Tongue (tissue), 2 donors: ENCODE results near the gene EXOC4. TPM values are rescaled to one million over a fixed set of nuclear protein-coding genes. Genes with fewer than 3 reads are reported as not detected.

ENCODE experiments used
- DNase-seq: peaks from one replicate; pipeline ENCODE4 v3.0.0-alpha.2; 2015
- total RNA-seq: library from RNA; depleted of rRNA; stranded (reverse); fragments of >200 nt; gene quantifications from one replicate; pipeline ENCODE4 v1.2.3, GENCODE V29; 2014

Gene EXOC4
- total RNA-seq, 1 donor from 2014 or later: 140 TPM

GRCh38 chr7:133365917-133366316 lies 113.0 kb downstream of the EXOC4 start:
- no peak for DNase-seq

- no peak for DNase-seq
These were observed 114.7 kb downstream of the EXOC4 start for GRCh38 chr7:133367561-133367960.

GRCh38 chr7:133369130-133369529 lies 116.3 kb downstream of the EXOC4 start:
- DNase-seq: no peak

- no peak for DNase-seq
These were observed 118.7 kb downstream of the EXOC4 start for GRCh38 chr7:133371616-133372015.

GRCh38 chr7:133372337-133372736 lies 119.5 kb downstream of the EXOC4 start:
- DNase-seq: no peak

GRCh38 chr7:133376514-133376913 lies 123.6 kb downstream of the EXOC4 start:
- DNase-seq: no peak

- DNase-seq: no peak
These were observed 129.1 kb downstream of the EXOC4 start for GRCh38 chr7:133381965-133382364.

GRCh38 chr7:133382775-133383559 lies 130.1 kb downstream of the EXOC4 start:
- DNase-seq: no peak

GRCh38 chr7:133386205-133386604 lies 133.3 kb downstream of the EXOC4 start:
- no peak for DNase-seq

GRCh38 chr7:133389727-133390126 lies 136.8 kb downstream of the EXOC4 start:
- DNase-seq: no peak

- no peak for DNase-seq
These were observed 138.3 kb downstream of the EXOC4 start for GRCh38 chr7:133391206-133391605.

- DNase-seq: no peak
These were observed 141.5 kb downstream of the EXOC4 start for GRCh38 chr7:133394369-133394768.

GRCh38 chr7:133395551-133395950 lies 142.7 kb downstream of the EXOC4 start:
- DNase-seq: no peak

GRCh38 chr7:133398506-133398905 lies 145.6 kb downstream of the EXOC4 start:
- no peak for DNase-seq

GRCh38 chr7:133401225-133401624 lies 148.3 kb downstream of the EXOC4 start:
- DNase-seq: no peak

GRCh38 chr7:133408212-133408611 lies 155.3 kb downstream of the EXOC4 start:
- no peak for DNase-seq

- no peak for DNase-seq
These were observed 156.5 kb downstream of the EXOC4 start for GRCh38 chr7:133409421-133409820.

GRCh38 chr7:133409966-133410365 lies 157.1 kb downstream of the EXOC4 start:
- no peak for DNase-seq

- DNase-seq: no peak
These were observed 158.5 kb downstream of the EXOC4 start for GRCh38 chr7:133411395-133411794.

- DNase-seq: no peak
These were observed 160.1 kb downstream of the EXOC4 start for GRCh38 chr7:133412942-133413341.

- DNase-seq: no peak
These were observed 166.2 kb downstream of the EXOC4 start for GRCh38 chr7:133419041-133419440.

- DNase-seq: no peak
These were observed 170.7 kb downstream of the EXOC4 start for GRCh38 chr7:133423618-133424017.

- DNase-seq: no peak
These were observed 175.4 kb downstream of the EXOC4 start for GRCh38 chr7:133428326-133428725.

- DNase-seq: no peak
These were observed 176.0 kb downstream of the EXOC4 start for GRCh38 chr7:133428876-133429275.

GRCh38 chr7:133429371-133429770 lies 176.5 kb downstream of the EXOC4 start:
- DNase-seq: no peak
